Measurements from ENCODE around the gene ALDH16A1. TPM values are rescaled to one million over a fixed set of nuclear protein-coding genes. Genes with fewer than 3 reads are reported as not detected.

ALDH16A1 gene
- total RNA-seq, 1 experiment from 2014 or later, result 11.0 TPM

GRCh38 chr19:49419173-49419572 is 33.9 kb upstream of the ALDH16A1 start:
- DNase-seq, result no peak
- Histone ChIP-seq H3K4me3 (no peak overlapping the region), H3K4me1 (no peaks in the 10 kb centered on the region; the same call in 1 of the 2 replicates), H3K9me3 (replicated peaks) (no peaks in the 10 kb centered on the region), H3K36me3 (no peaks in the 10 kb centered on the region), H3K27ac (no peak overlapping the region), H3K27me3 (peaks cover 40% of the 10 kb centered on the region)

GRCh38 chr19:49420227-49420626 is 32.8 kb upstream of the ALDH16A1 start:
- H3K27ac ChIP-seq, result no peak overlapping the region
- peaks cover 46% of the 10 kb centered on the region for H3K27me3 ChIP-seq
- H3K9me3 ChIP-seq (replicated peaks), result no peaks in the 10 kb centered on the region
- no peak for DNase-seq
- H3K36me3 ChIP-seq, result no peaks in the 10 kb centered on the region
- H3K4me1 ChIP-seq, result no peaks in the 10 kb centered on the region; the same call in 1 of the 2 replicates
- H3K4me3 ChIP-seq, result no peak overlapping the region

- no peaks in the 10 kb centered on the region; the same call in 1 of the 2 replicates for H3K4me1 ChIP-seq
- DNase-seq, result peak; percentile 75 to 77
- no peak overlapping the region for H3K4me3 ChIP-seq
- H3K27ac ChIP-seq, result no peak overlapping the region
- H3K9me3 ChIP-seq (replicated peaks), result no peaks in the 10 kb centered on the region
- peaks cover 49% of the 10 kb centered on the region for H3K27me3 ChIP-seq
- no peaks in the 10 kb centered on the region for H3K36me3 ChIP-seq
Observed at GRCh38 chr19:49421039-49421877, 31.8 kb upstream of the ALDH16A1 start.

GRCh38 chr19:49421878-49422202 is 31.2 kb upstream of the ALDH16A1 start:
- no peak overlapping the region for H3K4me3 ChIP-seq
- H3K27me3 ChIP-seq, result peaks cover 54% of the 10 kb centered on the region
- no peaks in the 10 kb centered on the region for H3K9me3 ChIP-seq (replicated peaks)
- H3K27ac ChIP-seq, result no peak overlapping the region
- H3K36me3 ChIP-seq, result no peaks in the 10 kb centered on the region
- H3K4me1 ChIP-seq, result no peaks in the 10 kb centered on the region; the same call in 1 of the 2 replicates
- DNase-seq, result no peak

- Histone ChIP-seq H3K4me3 (no peak overlapping the region), H3K9me3 (replicated peaks) (no peaks in the 10 kb centered on the region), H3K27ac (no peak overlapping the region), H3K4me1 (no peaks in the 10 kb centered on the region; the same call in 1 of the 2 replicates), H3K27me3 (peaks cover 58% of the 10 kb centered on the region), H3K36me3 (no peaks in the 10 kb centered on the region)
- DNase-seq, result no peak
Observed at GRCh38 chr19:49422407-49423070, 30.5 kb upstream of the ALDH16A1 start.

- Histone ChIP-seq H3K4me1 (no peaks in the 10 kb centered on the region; the same call in 1 of the 2 replicates), H3K27me3 (peaks cover 61% of the 10 kb centered on the region), H3K9me3 (replicated peaks) (no peaks in the 10 kb centered on the region), H3K4me3 (no peak within 1 kb of the TSS), H3K36me3 (no peaks in the 10 kb centered on the region), H3K27ac (no peak within 1 kb of the TSS)
- no peak for DNase-seq
Observed at GRCh38 chr19:49423071-49423984, 29.7 kb upstream of the ALDH16A1 start, which contains the start of gene PTH2. Gene PTH2, minus strand, starts transcription at chr19:49423441. Its CDS starts 102 bp downstream, at chr19:49423339.

GRCh38 chr19:49423985-49424303 is 29.1 kb upstream of the ALDH16A1 start:
- H3K27ac ChIP-seq, result no peak overlapping the region
- no peaks in the 10 kb centered on the region for H3K9me3 ChIP-seq (replicated peaks)
- no peaks in the 10 kb centered on the region; the same call in 1 of the 2 replicates for H3K4me1 ChIP-seq
- H3K36me3 ChIP-seq, result no peaks in the 10 kb centered on the region
- no peak for DNase-seq
- no peak overlapping the region for H3K4me3 ChIP-seq
- H3K27me3 ChIP-seq, result peaks cover 62% of the 10 kb centered on the region

- no peaks in the 10 kb centered on the region for H3K36me3 ChIP-seq
- no peak within 1 kb of the TSS for H3K4me3 ChIP-seq
- peaks cover 50% of the 10 kb centered on the region for H3K27me3 ChIP-seq
- H3K9me3 ChIP-seq (replicated peaks), result no peaks in the 10 kb centered on the region
- no peak for DNase-seq
- no peaks in the 10 kb centered on the region; the same call in 1 of the 2 replicates for H3K4me1 ChIP-seq
- no peak within 1 kb of the TSS for H3K27ac ChIP-seq
Observed at GRCh38 chr19:49425178-49425577, 27.8 kb upstream of the ALDH16A1 start, which contains the start of gene GFY. Gene GFY, plus strand, starts transcription at chr19:49425388. Its CDS starts 1,043 bp downstream, at chr19:49426431.

- Histone ChIP-seq H3K27ac (no peak overlapping the region), H3K27me3 (peaks cover 43% of the 10 kb centered on the region), H3K9me3 (replicated peaks) (no peaks in the 10 kb centered on the region), H3K4me1 (no peaks in the 10 kb centered on the region; the same call in 1 of the 2 replicates), H3K36me3 (no peaks in the 10 kb centered on the region), H3K4me3 (no peak overlapping the region)
- peak; percentile 42 to 48 for DNase-seq
Observed at GRCh38 chr19:49425922-49426592, 27.0 kb upstream of the ALDH16A1 start.

- Histone ChIP-seq H3K4me3 (no peak overlapping the region), H3K36me3 (no peaks in the 10 kb centered on the region), H3K27ac (no peak overlapping the region), H3K4me1 (no peaks in the 10 kb centered on the region), H3K27me3 (peaks cover 36% of the 10 kb centered on the region), H3K9me3 (replicated peaks) (no peaks in the 10 kb centered on the region)
- DNase-seq, result no peak
Observed at GRCh38 chr19:49427339-49427738, 25.7 kb upstream of the ALDH16A1 start.

GRCh38 chr19:49427855-49428546 is 25.0 kb upstream of the ALDH16A1 start:
- DNase-seq, result no peak
- Histone ChIP-seq H3K36me3 (no peaks in the 10 kb centered on the region), H3K27ac (no peak overlapping the region), H3K4me3 (peak overlapping the region; percentile 18; the same call in 1 of the 2 replicates), H3K9me3 (replicated peaks) (no peaks in the 10 kb centered on the region), H3K4me1 (no peaks in the 10 kb centered on the region), H3K27me3 (peaks cover 36% of the 10 kb centered on the region)

- H3K36me3 ChIP-seq, result no peaks in the 10 kb centered on the region
- H3K27me3 ChIP-seq, result peaks cover 35% of the 10 kb centered on the region
- no peak overlapping the region for H3K4me3 ChIP-seq
- H3K27ac ChIP-seq, result no peak overlapping the region
- no peak for DNase-seq
- no peaks in the 10 kb centered on the region for H3K9me3 ChIP-seq (replicated peaks)
- H3K4me1 ChIP-seq, result no peaks in the 10 kb centered on the region
Observed at GRCh38 chr19:49428547-49429451, 24.2 kb upstream of the ALDH16A1 start.

- H3K27me3 ChIP-seq, result peaks cover 24% of the 10 kb centered on the region
- H3K9me3 ChIP-seq (replicated peaks), result no peaks in the 10 kb centered on the region
- H3K27ac ChIP-seq, result no peak overlapping the region
- DNase-seq, result no peak
- no peaks in the 10 kb centered on the region for H3K4me1 ChIP-seq
- no peak overlapping the region for H3K4me3 ChIP-seq
- H3K36me3 ChIP-seq, result no peaks in the 10 kb centered on the region
Observed at GRCh38 chr19:49430172-49430677, 22.8 kb upstream of the ALDH16A1 start.

Measured in SJCRH30 (cell line).